HepG2 (cell line): ENCODE measurements around the gene MORN1. TPM values are rescaled to one million over a fixed set of nuclear protein-coding genes. Genes with fewer than 3 reads are reported as not detected.
A peak's percentile ranks its signal among the peaks of the same experiment; 100 is the strongest.

ENCODE experiments used
- CENPX ChIP-seq: sonication (generic); formaldehyde crosslinking; IDR thresholded peaks from 2 replicates; pipeline ENCODE4 v1.9.0; 2021; ENCODE audit warnings: mild to moderate bottlenecking, missing genetic modification reagents, moderate library complexity
- FOXO1 ChIP-seq: sonication (generic); formaldehyde crosslinking; IDR thresholded peaks from 2 replicates; pipeline ENCODE4 v1.4.0; 2020; ENCODE audit warnings: missing genetic modification reagents
- GMEB2 ChIP-seq: IDR thresholded peaks from 2 replicates; pipeline ENCODE4 v1.6.1; 2016; ENCODE audit warnings: missing biosample characterization, missing genetic modification reagents, low read depth
- HNRNPLL ChIP-seq: fragments of 200-400 bp; formaldehyde crosslinking; IDR thresholded peaks from 2 replicates; pipeline ENCODE4 v1.6.1; 2017; ENCODE audit warnings: mild to moderate bottlenecking, low read depth, low read length; ENCODE audit not compliant: poor library complexity, severe bottlenecking
- IRF2 ChIP-seq: IDR thresholded peaks from 2 replicates; pipeline ENCODE4 v1.6.1; 2018; ENCODE audit warnings: missing genetic modification reagents, missing compliant biosample characterization
- LCORL ChIP-seq, 2 experiments: fragments of 450-650 bp in 1 of 2; sonication (generic) in 1 of 2; formaldehyde crosslinking in 1 of 2; IDR thresholded peaks; 2 replicates each; pipeline versions ENCODE4 v1.5.0 to v1.6.1; 2017 to 2020; ENCODE audit warnings: antibody characterized with exemption in 1 of 2, missing genetic modification reagents in 1 of 2
- MBNL3 ChIP-seq: fragments of 250-450 bp; sonication (Bioruptor Pico); conservative IDR thresholded peaks from 2 replicates; pipeline ENCODE4 v1.8.0; 2022; ENCODE audit warnings: mild to moderate bottlenecking, inconsistent platforms
- MTA1 ChIP-seq: sonication (generic); formaldehyde crosslinking; IDR thresholded peaks from 2 replicates; pipeline ENCODE4 v1.4.0; 2020; ENCODE audit warnings: missing genetic modification reagents, mild to moderate bottlenecking, borderline replicate concordance
- NBN ChIP-seq: fragments of 450-650 bp; conservative IDR thresholded peaks from 2 replicates; pipeline ENCODE4 v1.6.1; 2017
- NFIC ChIP-seq: IDR thresholded peaks from 2 replicates; pipeline ENCODE4 v1.6.1; 2012; ENCODE audit warnings: mild to moderate bottlenecking, low read length, inconsistent platforms
- RFX5 ChIP-seq: IDR thresholded peaks from 2 replicates; pipeline ENCODE4 v1.6.1; 2011; ENCODE audit warnings: low read depth, low read length, improper control_type of control experiment
- SCMH1 ChIP-seq: sonication (generic); formaldehyde crosslinking; IDR thresholded peaks from 2 replicates; pipeline ENCODE4 v1.9.0; 2021; ENCODE audit warnings: missing genetic modification reagents, mild to moderate bottlenecking, borderline replicate concordance
- SNAI1 ChIP-seq: sonication (generic); formaldehyde crosslinking; IDR thresholded peaks from 2 replicates; pipeline ENCODE4 v1.5.0; 2020; ENCODE audit warnings: mild to moderate bottlenecking, missing genetic modification reagents, borderline replicate concordance
- YEATS4 ChIP-seq: sonication (generic); formaldehyde crosslinking; IDR thresholded peaks from 2 replicates; pipeline ENCODE4 v1.4.0; 2020; ENCODE audit warnings: missing genetic modification reagents, borderline replicate concordance
- ZBTB7B ChIP-seq: sonication (generic); formaldehyde crosslinking; IDR thresholded peaks from 2 replicates; pipeline ENCODE4 v1.4.0; 2020; ENCODE audit warnings: missing genetic modification reagents
- ZNF207 ChIP-seq: fragments of 450-650 bp; IDR thresholded peaks from 2 replicates; pipeline ENCODE4 v1.6.1; 2016; ENCODE audit warnings: antibody characterized with exemption, borderline replicate concordance
- ZNF530 ChIP-seq: sonication (generic); formaldehyde crosslinking; IDR thresholded peaks from 2 replicates; pipeline ENCODE4 v1.5.0; 2020; ENCODE audit warnings: low read depth, mild to moderate bottlenecking, missing genetic modification reagents
- polyA plus RNA-seq, 8 experiments: library from polyadenylated mRNA; depleted of rRNA in 3 of 8; stranded (reverse) in 7 of 8; unstranded in 1 of 8; fragments of >200 nt; fragmentation: Illumina TruSeq in 4 of 8; extraction: Trizol in 4 of 8; gene quantifications; 2 replicates each; pipeline versions ENCODE4 v1.2.1 to v1.2.3, GENCODE V29; 2011 to 2016; ENCODE audit warnings: low read depth in 4 of 8, missing spikeins in 1 of 8, mixed read lengths in 1 of 8; ENCODE audit not compliant: insufficient read depth in 1 of 8
- total RNA-seq, 5 experiments: library from RNA; depleted of rRNA; stranded (reverse); fragments of >200 nt; fragmentation: Illumina TruSeq; extraction: Trizol; gene quantifications; 2 replicates each; pipeline ENCODE4 v1.2.3, GENCODE V29; 2016; ENCODE audit warnings: low read depth in 1 of 5
- TF ChIP-seq, protein P1 (sequence below): sonication (generic); formaldehyde crosslinking; IDR thresholded peaks from 2 replicates; pipeline ENCODE4 v1.5.1; 2020; ENCODE audit warnings: mild to moderate bottlenecking, missing genetic modification reagents, moderate library complexity
- TF ChIP-seq, protein P2 (sequence below): sonication (generic); formaldehyde crosslinking; IDR thresholded peaks from 2 replicates; pipeline ENCODE4 v1.4.0; 2020; ENCODE audit warnings: mild to moderate bottlenecking, missing genetic modification reagents, borderline replicate concordance
- TF ChIP-seq, protein P3 (sequence below): sonication (generic); formaldehyde crosslinking; conservative IDR thresholded peaks from 2 replicates; pipeline ENCODE4 v1.8.0; 2022; ENCODE audit warnings: low read depth, missing genetic modification reagents

The MORN1 gene
- total and polyA plus RNA-seq, 2 of the 13 experiments (the other 11 are each of a cell fraction or from before 2014, with no cell fraction given), result 3.1 to 6.5 TPM

GRCh38 chr1:2391041-2391930 is at the start of gene MORN1, which contains the start of gene RER1 (continued):
- TF ChIP-seq, protein P1, sequence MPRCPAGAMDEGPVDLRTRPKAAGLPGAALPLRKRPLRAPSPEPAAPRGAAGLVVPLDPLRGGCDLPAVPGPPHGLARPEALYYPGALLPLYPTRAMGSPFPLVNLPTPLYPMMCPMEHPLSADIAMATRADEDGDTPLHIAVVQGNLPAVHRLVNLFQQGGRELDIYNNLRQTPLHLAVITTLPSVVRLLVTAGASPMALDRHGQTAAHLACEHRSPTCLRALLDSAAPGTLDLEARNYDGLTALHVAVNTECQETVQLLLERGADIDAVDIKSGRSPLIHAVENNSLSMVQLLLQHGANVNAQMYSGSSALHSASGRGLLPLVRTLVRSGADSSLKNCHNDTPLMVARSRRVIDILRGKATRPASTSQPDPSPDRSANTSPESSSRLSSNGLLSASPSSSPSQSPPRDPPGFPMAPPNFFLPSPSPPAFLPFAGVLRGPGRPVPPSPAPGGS (CRISPR knock-in tag), result no peak
- TF ChIP-seq LCORL (IDR thresholded peaks at IDR 0.05) (no peak), LCORL (CRISPR knock-in tag; IDR thresholded peaks at IDR 0.05) (peak; percentile 81), FOXO1 (CRISPR knock-in tag) (no peak), NFIC (no peak), SNAI1 (CRISPR knock-in tag) (no peak), ZBTB7B (no peak), MBNL3 (CRISPR knock-in tag) (no peak), ZNF207 (no peak), IRF2 (CRISPR knock-in tag) (peak; percentile 60; the same call in 1 of the 2 replicates), SCMH1 (no peak), YEATS4 (CRISPR knock-in tag) (peak; percentile 62; the same call in 1 of the 2 replicates), GMEB2 (CRISPR knock-in tag) (peak; percentile 79), CENPX (CRISPR knock-in tag) (no peak), ZNF530 (CRISPR knock-in tag) (no peak), MTA1 (CRISPR knock-in tag) (no peak), HNRNPLL (peak; percentile 95), NBN (no peak), RFX5 (peak; percentile 65; the same call in 1 of the 2 replicates)
- TF ChIP-seq, protein P2, sequence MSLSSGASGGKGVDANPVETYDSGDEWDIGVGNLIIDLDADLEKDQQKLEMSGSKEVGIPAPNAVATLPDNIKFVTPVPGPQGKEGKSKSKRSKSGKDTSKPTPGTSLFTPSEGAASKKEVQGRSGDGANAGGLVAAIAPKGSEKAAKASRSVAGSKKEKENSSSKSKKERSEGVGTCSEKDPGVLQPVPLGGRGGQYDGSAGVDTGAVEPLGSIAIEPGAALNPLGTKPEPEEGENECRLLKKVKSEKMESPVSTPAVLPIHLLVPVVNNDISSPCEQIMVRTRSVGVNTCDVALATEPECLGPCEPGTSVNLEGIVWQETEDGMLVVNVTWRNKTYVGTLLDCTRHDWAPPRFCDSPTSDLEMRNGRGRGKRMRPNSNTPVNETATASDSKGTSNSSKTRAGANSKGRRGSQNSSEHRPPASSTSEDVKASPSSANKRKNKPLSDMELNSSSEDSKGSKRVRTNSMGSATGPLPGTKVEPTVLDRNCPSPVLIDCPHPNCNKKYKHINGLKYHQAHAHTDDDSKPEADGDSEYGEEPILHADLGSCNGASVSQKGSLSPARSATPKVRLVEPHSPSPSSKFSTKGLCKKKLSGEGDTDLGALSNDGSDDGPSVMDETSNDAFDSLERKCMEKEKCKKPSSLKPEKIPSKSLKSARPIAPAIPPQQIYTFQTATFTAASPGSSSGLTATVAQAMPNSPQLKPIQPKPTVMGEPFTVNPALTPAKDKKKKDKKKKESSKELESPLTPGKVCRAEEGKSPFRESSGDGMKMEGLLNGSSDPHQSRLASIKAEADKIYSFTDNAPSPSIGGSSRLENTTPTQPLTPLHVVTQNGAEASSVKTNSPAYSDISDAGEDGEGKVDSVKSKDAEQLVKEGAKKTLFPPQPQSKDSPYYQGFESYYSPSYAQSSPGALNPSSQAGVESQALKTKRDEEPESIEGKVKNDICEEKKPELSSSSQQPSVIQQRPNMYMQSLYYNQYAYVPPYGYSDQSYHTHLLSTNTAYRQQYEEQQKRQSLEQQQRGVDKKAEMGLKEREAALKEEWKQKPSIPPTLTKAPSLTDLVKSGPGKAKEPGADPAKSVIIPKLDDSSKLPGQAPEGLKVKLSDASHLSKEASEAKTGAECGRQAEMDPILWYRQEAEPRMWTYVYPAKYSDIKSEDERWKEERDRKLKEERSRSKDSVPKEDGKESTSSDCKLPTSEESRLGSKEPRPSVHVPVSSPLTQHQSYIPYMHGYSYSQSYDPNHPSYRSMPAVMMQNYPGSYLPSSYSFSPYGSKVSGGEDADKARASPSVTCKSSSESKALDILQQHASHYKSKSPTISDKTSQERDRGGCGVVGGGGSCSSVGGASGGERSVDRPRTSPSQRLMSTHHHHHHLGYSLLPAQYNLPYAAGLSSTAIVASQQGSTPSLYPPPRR, result no peak; the same call in 1 of the 2 replicates
- TF ChIP-seq, protein P3, sequence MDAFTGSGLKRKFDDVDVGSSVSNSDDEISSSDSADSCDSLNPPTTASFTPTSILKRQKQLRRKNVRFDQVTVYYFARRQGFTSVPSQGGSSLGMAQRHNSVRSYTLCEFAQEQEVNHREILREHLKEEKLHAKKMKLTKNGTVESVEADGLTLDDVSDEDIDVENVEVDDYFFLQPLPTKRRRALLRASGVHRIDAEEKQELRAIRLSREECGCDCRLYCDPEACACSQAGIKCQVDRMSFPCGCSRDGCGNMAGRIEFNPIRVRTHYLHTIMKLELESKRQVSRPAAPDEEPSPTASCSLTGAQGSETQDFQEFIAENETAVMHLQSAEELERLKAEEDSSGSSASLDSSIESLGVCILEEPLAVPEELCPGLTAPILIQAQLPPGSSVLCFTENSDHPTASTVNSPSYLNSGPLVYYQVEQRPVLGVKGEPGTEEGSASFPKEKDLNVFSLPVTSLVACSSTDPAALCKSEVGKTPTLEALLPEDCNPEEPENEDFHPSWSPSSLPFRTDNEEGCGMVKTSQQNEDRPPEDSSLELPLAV (CRISPR knock-in tag), result no peak
